ENCODE results near the gene BEAN1.

The BEAN1 gene

DNA sequence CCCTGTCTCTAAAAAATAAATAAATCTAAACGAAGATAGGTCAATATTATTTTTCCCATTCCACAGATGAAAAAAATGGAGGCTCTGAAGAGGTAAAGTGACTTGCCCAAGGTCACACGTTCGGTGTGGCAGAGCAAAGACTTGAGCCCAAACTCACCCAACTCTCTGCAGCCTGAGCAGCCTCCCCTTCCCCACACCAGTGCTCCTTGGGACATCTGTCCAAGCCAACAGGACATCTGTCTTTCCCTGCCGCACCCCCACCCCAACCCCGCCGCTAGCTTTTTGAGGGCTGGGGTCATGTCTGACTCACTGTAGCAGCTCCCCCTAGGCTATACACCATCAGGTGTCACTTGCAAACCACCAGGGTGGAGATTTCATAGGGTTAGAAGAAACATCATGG lies 5.2 kb upstream of the BEAN1 start:
- TF ChIP-seq, protein P1, sequence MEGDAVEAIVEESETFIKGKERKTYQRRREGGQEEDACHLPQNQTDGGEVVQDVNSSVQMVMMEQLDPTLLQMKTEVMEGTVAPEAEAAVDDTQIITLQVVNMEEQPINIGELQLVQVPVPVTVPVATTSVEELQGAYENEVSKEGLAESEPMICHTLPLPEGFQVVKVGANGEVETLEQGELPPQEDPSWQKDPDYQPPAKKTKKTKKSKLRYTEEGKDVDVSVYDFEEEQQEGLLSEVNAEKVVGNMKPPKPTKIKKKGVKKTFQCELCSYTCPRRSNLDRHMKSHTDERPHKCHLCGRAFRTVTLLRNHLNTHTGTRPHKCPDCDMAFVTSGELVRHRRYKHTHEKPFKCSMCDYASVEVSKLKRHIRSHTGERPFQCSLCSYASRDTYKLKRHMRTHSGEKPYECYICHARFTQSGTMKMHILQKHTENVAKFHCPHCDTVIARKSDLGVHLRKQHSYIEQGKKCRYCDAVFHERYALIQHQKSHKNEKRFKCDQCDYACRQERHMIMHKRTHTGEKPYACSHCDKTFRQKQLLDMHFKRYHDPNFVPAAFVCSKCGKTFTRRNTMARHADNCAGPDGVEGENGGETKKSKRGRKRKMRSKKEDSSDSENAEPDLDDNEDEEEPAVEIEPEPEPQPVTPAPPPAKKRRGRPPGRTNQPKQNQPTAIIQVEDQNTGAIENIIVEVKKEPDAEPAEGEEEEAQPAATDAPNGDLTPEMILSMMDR (IDR thresholded peaks at IDR 0.05; ENCODE audit: low read depth, low read length), result no peak
- DNase-seq (ENCODE audit: extremely low read depth, low read depth), result no peak

DNA sequence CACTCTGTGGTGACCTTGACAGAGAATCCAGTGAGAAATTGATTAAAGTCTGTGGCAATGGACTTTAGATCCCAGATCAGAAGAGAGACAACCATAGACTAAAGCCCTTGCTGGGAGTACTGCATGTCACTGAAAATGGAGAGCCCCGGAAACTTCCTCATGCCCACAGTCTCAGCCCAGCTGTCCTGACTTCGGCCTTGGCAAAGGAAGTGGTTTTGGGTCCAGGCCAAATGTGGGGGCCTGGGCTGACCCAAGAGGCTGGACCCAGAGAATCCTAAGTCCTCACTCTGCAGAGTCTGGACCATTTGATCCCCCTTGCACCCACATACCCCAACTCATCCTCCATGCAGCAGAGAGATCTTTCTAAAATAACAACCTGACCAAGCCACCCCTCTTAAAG lies 4.7 kb upstream of the BEAN1 start:
- DNase-seq (ENCODE audit: extremely low read depth, low read depth), result no peak
- TF ChIP-seq, protein P1 (IDR thresholded peaks at IDR 0.05; ENCODE audit: low read depth, low read length), result no peak

DNA sequence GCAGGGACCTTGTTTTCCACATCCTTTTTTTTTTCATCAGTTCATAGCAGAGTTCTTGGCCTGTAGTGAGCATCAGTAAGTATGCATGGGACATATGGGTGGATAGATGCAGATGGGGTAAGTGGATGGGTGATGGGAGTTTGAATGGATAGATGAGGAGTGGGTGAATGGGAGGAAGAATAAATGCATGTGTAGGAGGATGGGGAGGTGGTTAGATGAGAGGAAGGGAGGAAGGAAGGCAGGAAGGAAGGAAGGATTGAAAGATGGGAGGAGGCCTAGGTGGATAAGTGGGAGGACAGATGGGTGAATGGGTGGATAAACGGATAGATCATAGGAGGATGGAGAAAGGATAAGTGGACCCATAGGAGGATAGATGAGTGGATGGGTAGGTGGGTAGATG lies 3.9 kb upstream of the BEAN1 start:
- TF ChIP-seq, protein P1 (IDR thresholded peaks at IDR 0.05; ENCODE audit: low read depth, low read length), result no peak
- DNase-seq (ENCODE audit: extremely low read depth, low read depth), result no peak

DNA sequence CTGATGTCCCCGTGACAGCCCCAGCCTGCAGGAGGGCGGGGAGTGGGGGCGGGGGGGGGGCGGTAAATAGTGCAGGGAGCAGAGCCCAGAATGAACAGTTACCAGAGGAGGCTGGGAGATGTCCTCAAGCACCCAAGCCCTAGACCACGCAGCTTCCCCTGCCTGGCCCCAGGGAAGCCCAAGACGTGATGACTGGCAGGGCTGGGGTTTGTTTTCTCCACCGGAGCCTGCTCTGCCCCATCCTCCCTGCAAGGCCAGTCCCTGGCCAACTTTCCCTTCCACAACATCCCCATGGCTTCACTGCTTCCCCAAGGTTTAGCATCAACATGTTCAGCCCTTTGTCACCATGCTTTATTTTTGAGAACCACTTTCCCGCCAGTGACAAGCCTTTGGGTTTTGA lies 1.4 kb upstream of the BEAN1 start:
- TF ChIP-seq, protein P1 (IDR thresholded peaks at IDR 0.05; ENCODE audit: low read depth, low read length), result no peak

DNA sequence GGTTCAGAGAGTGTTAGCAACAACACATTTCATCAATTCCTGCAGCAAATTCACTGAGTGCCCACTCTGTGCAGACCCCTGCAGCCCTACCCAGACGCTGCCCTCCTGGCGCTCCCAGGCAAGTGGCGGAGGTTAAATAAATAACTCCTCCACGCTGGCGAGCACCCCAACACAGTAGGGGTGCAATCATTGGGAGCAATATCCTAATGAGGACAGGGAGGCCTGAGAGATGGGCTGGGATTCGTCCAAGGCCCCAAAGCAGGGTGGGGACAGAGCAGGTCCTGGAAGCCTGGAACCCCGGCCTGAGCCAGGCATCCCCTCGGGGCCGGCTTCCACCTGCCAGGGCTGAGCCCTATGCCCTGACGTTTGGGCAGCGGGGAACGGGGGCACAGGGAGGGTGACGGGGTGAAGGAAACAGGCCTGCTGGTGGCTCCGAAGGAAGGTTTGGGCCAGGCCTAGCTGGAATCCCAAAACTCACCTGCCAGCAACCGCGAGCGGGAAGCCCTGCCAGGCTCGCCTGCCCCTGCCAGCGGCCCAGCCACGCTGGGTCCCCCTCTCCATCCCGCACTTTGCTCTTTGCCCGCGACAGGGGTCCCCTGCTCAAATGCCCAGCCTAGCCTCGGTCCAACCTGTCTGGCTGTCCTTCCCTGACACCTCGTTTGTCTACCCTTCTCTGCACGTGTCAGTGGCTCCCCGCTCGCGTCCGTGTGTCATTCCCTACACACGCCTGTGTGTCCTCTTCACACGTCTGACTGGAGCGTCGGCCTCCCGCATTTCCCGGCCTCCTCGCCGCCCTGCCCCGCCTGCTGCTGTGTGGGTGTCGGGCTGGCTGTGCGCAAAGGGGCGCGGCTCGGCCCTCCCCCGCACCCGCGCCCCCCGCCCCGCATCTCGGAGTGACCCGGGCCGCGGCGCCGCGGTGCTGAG lies 721 bp upstream of the BEAN1 start:
- DNase-seq (ENCODE audit: extremely low read depth, low read depth), result no peak
- TF ChIP-seq, protein P1 (IDR thresholded peaks at IDR 0.05; ENCODE audit: low read depth, low read length), result no peak

More for the DNA sequence above, 1.4 kb upstream of the BEAN1 start:
- no peak for DNase-seq (ENCODE audit: extremely low read depth, low read depth)

DNA sequence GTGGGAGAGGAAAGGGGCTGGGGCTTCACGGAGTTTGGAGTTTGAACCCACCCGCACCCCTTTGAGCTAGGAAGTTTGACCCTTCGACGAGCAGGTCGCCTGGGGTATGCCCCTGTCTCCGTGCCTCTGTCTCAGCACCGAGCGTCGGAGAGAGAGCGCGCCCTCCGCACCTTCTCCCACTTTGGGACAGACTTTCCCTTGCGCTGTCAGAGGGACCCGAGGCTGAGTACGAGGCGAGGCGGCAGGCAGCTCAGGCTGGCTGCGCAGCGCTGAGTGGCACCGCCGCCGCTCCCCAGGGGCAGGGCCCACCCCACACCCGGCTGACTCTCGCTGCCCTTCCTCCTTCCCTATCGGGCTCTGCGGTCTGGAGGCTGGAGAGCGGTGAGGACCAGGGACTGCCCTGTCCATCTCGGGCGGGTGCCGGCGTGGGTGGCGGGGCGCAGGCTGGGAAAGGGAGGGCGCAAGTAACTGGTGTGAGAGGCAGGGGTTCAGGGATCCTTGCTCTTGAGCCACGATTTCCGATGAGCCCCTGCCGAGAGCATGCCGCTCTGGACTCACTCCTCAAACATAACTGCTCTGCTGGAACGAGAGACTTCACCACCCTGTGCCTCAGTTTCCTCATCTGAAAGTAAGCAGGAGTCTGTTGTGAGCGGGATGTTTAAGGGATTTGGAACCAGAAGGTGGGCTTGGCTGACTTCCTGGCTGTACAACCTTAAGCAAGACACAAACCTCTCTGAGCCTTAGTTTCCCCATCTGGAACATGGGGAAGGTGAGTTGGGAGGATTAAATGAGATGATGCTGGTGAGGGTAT lies 981 bp downstream of the BEAN1 start:
- no peak for DNase-seq (ENCODE audit: extremely low read depth, low read depth)
- TF ChIP-seq, protein P1 (IDR thresholded peaks at IDR 0.05; ENCODE audit: low read depth, low read length), result no peak
